ENCODE measurements around the gene HMGB1.

DNA sequence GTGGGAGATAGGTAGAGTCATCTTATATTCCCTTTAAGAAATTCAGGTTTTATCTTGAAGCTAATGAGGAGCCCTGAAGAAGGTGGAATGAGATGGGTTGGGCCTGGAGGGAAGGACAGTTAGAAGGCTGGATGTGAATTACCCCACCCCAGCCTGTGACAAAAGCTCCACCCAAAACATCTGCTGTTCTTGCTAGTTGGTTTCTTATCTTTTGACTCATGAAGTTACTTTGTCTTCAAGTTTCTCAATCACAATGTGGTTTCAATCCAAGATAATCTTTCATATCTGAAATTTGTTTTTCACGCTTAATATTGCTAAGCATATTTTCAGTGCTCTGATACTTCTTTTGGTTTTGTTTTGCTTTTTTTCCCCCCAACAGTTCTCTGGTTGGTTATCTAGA is 38.3 kb upstream of the HMGB1 start:
- TF ChIP-seq, protein P1, sequence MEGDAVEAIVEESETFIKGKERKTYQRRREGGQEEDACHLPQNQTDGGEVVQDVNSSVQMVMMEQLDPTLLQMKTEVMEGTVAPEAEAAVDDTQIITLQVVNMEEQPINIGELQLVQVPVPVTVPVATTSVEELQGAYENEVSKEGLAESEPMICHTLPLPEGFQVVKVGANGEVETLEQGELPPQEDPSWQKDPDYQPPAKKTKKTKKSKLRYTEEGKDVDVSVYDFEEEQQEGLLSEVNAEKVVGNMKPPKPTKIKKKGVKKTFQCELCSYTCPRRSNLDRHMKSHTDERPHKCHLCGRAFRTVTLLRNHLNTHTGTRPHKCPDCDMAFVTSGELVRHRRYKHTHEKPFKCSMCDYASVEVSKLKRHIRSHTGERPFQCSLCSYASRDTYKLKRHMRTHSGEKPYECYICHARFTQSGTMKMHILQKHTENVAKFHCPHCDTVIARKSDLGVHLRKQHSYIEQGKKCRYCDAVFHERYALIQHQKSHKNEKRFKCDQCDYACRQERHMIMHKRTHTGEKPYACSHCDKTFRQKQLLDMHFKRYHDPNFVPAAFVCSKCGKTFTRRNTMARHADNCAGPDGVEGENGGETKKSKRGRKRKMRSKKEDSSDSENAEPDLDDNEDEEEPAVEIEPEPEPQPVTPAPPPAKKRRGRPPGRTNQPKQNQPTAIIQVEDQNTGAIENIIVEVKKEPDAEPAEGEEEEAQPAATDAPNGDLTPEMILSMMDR (IDR thresholded peaks at IDR 0.05) = no peak
- no peak for TF ChIP-seq EP300 (IDR thresholded peaks at IDR 0.05)

Data from stomach (tissue), 4 donors.